GM21360 (cell line): Measurements from ENCODE around the gene MRRF.

Source experiments
- ATAC-seq: cut with Tn5 transposase; IDR thresholded peaks from one replicate; pipeline ENCODE4 v1.9.1; 2021; ENCODE audit warnings: mild to moderate bottlenecking, moderate library complexity; ENCODE audit not compliant: unreplicated experiment

The MRRF gene

DNA sequence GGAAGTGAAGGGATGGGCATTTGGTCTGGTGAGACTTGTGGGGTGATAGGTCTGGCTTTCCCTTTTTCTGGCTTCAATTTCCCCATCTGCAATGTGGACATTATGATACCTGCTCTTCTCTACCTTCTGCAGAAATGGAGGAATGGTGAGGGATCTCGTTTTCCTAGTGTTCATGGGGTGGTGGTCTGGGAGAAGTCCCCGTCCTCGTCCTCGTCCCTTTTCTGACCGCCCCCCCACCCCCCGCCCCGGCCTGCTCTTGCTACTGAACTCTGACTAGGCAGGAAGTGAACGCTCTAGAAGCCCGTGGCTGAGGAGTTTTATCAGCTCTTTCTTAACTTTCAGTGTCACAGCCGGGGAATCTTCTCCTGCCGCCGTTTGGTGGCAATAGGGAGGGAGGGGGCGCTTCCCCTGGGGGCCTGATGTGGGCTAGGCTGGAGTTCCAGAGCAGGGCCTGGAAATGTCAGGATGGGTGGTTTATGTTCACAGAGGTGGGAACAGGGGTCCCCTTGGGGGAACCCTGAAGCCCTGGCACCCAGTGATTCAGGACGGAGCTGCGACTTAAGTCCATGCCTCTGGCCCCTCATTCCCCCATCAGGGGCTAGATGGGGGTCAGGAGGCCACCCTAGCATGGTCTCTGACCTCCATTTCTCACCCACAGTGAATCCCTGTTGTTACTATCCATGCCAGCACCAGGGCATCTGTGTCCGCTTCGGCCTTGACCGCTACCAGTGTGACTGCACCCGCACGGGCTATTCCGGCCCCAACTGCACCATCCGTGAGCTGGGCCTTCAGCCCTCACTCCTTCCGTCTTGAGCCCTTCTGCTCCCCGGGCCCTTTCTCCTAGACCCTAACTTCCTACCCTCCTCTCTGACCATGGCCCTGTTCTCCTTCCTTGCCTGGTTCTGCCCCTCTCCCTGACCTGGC lies 112.8 kb downstream of the MRRF start:
- ATAC-seq = no peak

GRCh38 chr9:122378236-122378635 lies 113.6 kb downstream of the MRRF start:
- no peak for ATAC-seq

DNA sequence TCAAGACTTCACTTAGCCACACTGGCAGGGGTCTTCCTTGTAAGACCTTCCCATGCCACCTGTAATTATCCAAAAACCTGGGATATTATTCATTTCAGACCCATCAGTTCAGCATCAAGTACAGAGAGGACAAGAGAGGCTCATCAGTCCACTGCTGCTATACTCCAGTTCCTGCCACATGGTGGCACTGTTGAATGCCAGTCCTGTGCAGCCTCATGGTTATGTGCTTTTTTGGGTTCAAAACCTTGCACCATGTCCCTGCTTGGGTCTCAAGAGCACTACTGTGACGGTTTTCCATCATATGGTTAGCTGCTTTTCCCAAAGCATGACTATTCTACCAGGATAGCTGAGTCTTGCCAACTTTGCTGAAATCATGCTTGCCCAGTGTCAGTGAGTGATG lies 114.7 kb downstream of the MRRF start:
- ATAC-seq = no peak

DNA sequence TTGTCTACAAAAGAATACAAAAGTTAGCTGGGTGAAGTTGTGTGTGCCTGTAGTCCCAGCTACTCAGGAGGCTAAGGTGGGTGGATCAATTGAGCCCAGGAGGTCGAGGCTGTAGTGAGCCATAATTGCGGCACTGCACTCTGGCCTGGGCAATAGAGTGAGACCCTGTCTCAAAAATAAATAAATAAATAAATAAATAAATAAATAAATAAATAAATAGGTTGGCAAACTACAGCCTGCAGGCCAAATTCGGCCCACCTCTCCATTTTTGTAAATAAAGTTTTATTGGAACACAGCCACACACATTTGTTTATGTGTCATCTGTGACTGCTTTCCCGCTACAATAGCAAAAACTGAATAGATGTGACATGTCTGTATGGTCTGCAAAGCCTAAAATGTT lies 115.6 kb downstream of the MRRF start:
- no peak for ATAC-seq
